MCF 10A (cell line): ENCODE data around the gene ACSL6. TPM values are rescaled to one million over a fixed set of nuclear protein-coding genes. Genes with fewer than 3 reads are reported as not detected.

Experiments used
- BruUV-seq: library from RNA; stranded (reverse); fragments of 400-500 nt; replicated peaks from 2 replicates; lab custom pipeline; 2021; lab: Mats Ljungman, UMichigan
- CTCF ChIA-PET: fragments of 300-600 bp; sonication (Branson Sonifier 250); formaldehyde crosslinking; extraction: SDS; loops from one replicate; lab custom pipeline; 2021; ENCODE audit warnings: antibody characterized with exemption, inconsistent platforms; lab: Yijun Ruan, JAX
- POLR2A ChIA-PET: fragments of 300-600, 350-650 bp; sonication (Branson Sonifier 250); formaldehyde crosslinking; extraction: SDS; loops from one replicate; lab custom pipeline; 2020; ENCODE audit warnings: antibody characterized with exemption, inconsistent platforms; lab: Yijun Ruan, JAX
- DNase-seq: peaks from one replicate; pipeline ENCODE4 v3.0.0-alpha.2; 2018; ENCODE audit not compliant: unreplicated experiment
- H3K27ac Mint-ChIP-seq: one replicate; pipeline ENCODE4 v1.8.0; 2022; ENCODE audit warnings: mild to moderate bottlenecking, low read depth, mixed read lengths; ENCODE audit not compliant: unreplicated experiment
- H3K27me3 Mint-ChIP-seq: one replicate; pipeline ENCODE4 v1.8.0; 2022; ENCODE audit warnings: mixed read lengths; ENCODE audit not compliant: insufficient read depth, unreplicated experiment
- H3K36me3 Mint-ChIP-seq: one replicate; pipeline ENCODE4 v1.8.0; 2022; ENCODE audit warnings: mild to moderate bottlenecking, moderate library complexity, mixed read lengths; ENCODE audit not compliant: insufficient read depth, unreplicated experiment
- H3K4me1 Mint-ChIP-seq: one replicate; pipeline ENCODE4 v1.8.0; 2022; ENCODE audit warnings: mixed read lengths; ENCODE audit not compliant: insufficient read depth, unreplicated experiment
- H3K4me3 Mint-ChIP-seq: one replicate; pipeline ENCODE4 v1.8.0; 2022; ENCODE audit warnings: mild to moderate bottlenecking, moderate library complexity, mixed read lengths; ENCODE audit not compliant: unreplicated experiment
- H3K9me3 Mint-ChIP-seq: one replicate; pipeline ENCODE4 v1.8.0; 2022; ENCODE audit warnings: mixed read lengths; ENCODE audit not compliant: unreplicated experiment
- intact Hi-C: fragments of 100-400 bp; cut with micrococcal nuclease; formaldehyde crosslinking; loops from 2 replicates; pipeline ENCODE4 v1.14.1; 2022
- total RNA-seq: library from RNA; stranded (reverse); gene quantifications from 2 replicates; pipeline ENCODE4 v1.2.3, GENCODE V29; 2022
- TF ChIP-seq, protein P1 (sequence below): fragments of 200-600 bp; IDR thresholded peaks from one replicate; pipeline ENCODE4 v1.8.0; 2022; ENCODE audit warnings: antibody characterized with exemption, mild to moderate bottlenecking; ENCODE audit not compliant: unreplicated experiment

ACSL6 gene
- total RNA-seq, 1 experiment from 2014 or later: not detected

DNA sequence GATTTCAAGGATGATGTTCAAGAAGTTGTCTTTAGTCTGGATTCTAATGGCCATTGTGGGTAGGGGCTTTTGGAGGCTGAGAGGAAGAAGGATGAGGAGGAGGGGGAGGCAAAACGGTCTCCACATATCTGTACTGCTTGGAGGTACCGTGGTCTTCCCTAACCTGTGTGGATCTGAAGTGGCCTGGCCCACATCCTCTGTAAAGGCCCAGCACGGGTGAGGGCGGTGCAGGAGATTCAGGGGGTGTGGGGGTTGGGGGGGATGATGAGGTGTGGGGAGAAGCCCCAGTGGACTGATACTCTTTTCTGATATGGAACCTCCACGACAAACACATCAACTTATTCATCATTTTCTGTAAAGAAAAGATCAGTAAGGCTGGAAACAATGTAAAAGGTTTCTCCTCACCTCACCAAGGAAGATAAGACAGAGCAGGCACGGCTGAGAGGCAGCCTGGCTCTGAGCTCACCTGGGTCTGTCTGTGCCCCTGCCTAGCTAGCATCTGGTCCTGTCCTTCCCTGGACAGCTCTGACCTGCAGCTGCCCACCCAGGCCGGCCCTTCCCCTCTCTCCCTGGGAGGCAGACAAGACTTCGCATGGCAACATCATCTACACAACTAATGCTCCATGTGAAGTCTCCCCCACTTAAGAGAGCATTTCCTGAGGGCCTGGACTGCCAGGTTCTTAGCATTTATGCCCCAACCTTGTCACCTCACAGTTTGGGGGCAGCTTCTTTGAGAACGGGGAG is 43.4 kb upstream of the ACSL6 start:
- ChIA-PET POLR2A (interaction anchor here (0.9 kb wide), 1 partner anchor 252 kb away, joined by 3 read pairs; no protein-coding TSS in a partner anchor), CTCF (interaction anchor here (0.6 to 4.3 kb wide), 4 partner anchors 9 to 465 kb away, joined by 3 to 34 read pairs (median 5); no protein-coding TSS in a partner anchor)
- Mint-ChIP-seq H3K36me3 (no peaks in the 10 kb centered on the region), H3K4me1 (no peaks in the 10 kb centered on the region), H3K27ac (no peak overlapping the region), H3K4me3 (no peak overlapping the region), H3K9me3 (no peaks in the 10 kb centered on the region), H3K27me3 (peaks cover 28% of the 10 kb centered on the region)
- TF ChIP-seq, protein P1, sequence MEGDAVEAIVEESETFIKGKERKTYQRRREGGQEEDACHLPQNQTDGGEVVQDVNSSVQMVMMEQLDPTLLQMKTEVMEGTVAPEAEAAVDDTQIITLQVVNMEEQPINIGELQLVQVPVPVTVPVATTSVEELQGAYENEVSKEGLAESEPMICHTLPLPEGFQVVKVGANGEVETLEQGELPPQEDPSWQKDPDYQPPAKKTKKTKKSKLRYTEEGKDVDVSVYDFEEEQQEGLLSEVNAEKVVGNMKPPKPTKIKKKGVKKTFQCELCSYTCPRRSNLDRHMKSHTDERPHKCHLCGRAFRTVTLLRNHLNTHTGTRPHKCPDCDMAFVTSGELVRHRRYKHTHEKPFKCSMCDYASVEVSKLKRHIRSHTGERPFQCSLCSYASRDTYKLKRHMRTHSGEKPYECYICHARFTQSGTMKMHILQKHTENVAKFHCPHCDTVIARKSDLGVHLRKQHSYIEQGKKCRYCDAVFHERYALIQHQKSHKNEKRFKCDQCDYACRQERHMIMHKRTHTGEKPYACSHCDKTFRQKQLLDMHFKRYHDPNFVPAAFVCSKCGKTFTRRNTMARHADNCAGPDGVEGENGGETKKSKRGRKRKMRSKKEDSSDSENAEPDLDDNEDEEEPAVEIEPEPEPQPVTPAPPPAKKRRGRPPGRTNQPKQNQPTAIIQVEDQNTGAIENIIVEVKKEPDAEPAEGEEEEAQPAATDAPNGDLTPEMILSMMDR: no peak
- intact Hi-C loops: no loop called here
- BruUV-seq: no TSS peak
- DNase-seq: no peak

DNA sequence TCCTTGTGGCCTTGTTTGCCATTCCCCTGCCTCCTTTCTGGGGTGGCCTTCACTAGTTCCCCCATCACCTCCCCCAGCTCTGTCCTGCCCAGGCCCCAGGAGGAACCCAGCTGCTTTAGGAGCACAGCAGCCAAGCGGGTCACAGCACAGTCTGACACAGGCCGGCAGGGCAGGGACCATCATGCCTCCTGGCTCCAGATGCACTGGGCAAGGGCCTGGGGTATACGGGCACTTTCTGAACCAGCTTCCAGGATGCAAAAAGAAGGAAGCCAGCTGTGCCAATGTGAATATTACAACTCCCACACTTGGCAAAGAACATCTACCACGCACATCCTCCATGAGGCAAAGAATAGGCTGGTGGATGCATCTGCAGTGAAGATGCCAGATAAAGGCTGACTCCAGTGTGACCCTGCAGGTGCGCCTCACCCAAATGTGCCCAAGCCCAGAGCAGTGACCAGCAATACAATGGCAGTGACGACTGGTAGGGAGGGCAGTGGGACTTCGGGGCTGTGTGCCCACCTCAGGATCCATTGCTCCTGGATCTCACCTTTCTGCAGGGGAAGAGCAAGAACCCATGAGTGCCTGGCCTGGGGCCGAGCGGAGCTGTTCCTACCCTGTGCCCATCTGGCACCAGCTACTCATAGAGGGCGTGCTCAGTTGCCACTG is 42.7 kb upstream of the ACSL6 start:
- TF ChIP-seq, protein P1: no peak
- Mint-ChIP-seq H3K27me3 (peaks cover 28% of the 10 kb centered on the region), H3K4me3 (no peak overlapping the region), H3K27ac (no peak overlapping the region), H3K36me3 (no peaks in the 10 kb centered on the region), H3K9me3 (no peaks in the 10 kb centered on the region), H3K4me1 (no peaks in the 10 kb centered on the region)
- CTCF ChIA-PET: interaction anchor here (0.6 to 4.3 kb wide), 5 partner anchors 9 to 183 kb away, joined by 3 to 34 read pairs (median 4); no protein-coding TSS in a partner anchor
- intact Hi-C loops: no loop called here
- no peak for DNase-seq
- POLR2A ChIA-PET: interaction anchor here (0.9 to 1.0 kb wide), 2 partner anchors 40 to 252 kb away, joined by 3 read pairs; no protein-coding TSS in a partner anchor
- BruUV-seq: no TSS peak

DNA sequence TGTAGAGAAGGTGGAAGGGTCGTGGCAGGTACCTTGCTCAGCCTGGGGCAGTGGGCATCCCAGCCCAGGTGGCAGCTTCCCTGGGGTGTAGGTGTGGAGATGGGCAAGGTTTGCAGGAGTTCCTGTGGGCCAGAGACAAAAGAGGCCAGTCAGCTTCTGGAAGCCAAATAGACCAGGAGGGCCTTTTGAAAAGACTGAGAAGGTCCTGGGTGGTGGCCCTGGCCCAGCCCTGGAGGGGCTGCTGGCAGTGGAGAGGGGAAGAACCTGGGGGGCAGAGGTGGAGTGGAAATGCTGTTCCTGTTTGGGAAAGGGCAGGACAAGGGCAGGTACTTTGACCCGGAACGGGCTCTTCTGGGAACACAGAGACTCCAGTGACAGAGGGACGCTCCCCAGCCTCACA is 42.0 kb upstream of the ACSL6 start:
- no peaks in the 10 kb centered on the region for H3K36me3 Mint-ChIP-seq
- BruUV-seq: no TSS peak
- ChIA-PET POLR2A (interaction anchor here (0.9 to 1.0 kb wide), 2 partner anchors 41 to 253 kb away, joined by 3 read pairs; no protein-coding TSS in a partner anchor), CTCF (interaction anchor here (0.6 to 4.3 kb wide), 7 partner anchors 10 to 269 kb away, joined by 3 to 34 read pairs (median 4); no protein-coding TSS in a partner anchor)
- H3K27me3 Mint-ChIP-seq: peaks cover 28% of the 10 kb centered on the region
- DNase-seq: no peak
- H3K9me3 Mint-ChIP-seq: no peaks in the 10 kb centered on the region
- no peaks in the 10 kb centered on the region for H3K4me1 Mint-ChIP-seq
- intact Hi-C loops: no loop called here
- no peak overlapping the region for H3K27ac Mint-ChIP-seq
- TF ChIP-seq, protein P1: no peak
- no peak overlapping the region for H3K4me3 Mint-ChIP-seq

DNA sequence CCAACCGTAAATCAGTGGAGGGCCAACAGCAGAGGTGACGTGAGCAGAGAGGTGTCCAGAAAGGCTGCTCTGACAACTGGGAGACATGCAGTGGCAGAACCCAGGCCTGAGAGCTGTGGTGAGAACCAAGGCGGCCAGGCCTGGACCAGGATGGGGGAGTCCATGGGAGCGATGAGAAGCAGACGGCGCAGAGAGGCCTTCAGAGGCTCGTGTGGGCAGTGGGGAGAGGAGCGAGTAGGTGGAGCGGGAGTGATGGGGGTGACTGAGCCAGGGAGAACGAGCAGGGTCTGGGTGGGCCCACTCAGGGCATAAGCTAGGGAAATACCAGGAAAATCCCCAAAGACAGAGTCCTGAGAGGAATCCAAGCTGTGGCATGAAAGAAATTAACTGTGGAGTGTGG is 41.1 kb upstream of the ACSL6 start:
- Mint-ChIP-seq H3K4me3 (no peak overlapping the region), H3K9me3 (no peaks in the 10 kb centered on the region), H3K27ac (no peak overlapping the region), H3K36me3 (no peaks in the 10 kb centered on the region), H3K4me1 (no peaks in the 10 kb centered on the region), H3K27me3 (peaks cover 28% of the 10 kb centered on the region)
- POLR2A ChIA-PET: interaction anchor here (0.8 kb wide), 1 partner anchor 175 kb away, joined by 4 read pairs; the partner anchor contains the start of gene P4HA2
- TF ChIP-seq, protein P1: no peak
- no TSS peak for BruUV-seq
- intact Hi-C loops: no loop called here
- no peak for DNase-seq
- CTCF ChIA-PET: interaction anchor here (0.8 to 4.3 kb wide), 4 partner anchors 11 to 241 kb away, joined by 3 to 34 read pairs (median 5); no protein-coding TSS in a partner anchor
